ENCODE results near the gene SSR2.
"Not testable (repeated sequence)": the region's sequence is repeated elsewhere in the genome, so short reads cannot be mapped to it uniquely, and the experiment has no call there.

SSR2 gene

DNA sequence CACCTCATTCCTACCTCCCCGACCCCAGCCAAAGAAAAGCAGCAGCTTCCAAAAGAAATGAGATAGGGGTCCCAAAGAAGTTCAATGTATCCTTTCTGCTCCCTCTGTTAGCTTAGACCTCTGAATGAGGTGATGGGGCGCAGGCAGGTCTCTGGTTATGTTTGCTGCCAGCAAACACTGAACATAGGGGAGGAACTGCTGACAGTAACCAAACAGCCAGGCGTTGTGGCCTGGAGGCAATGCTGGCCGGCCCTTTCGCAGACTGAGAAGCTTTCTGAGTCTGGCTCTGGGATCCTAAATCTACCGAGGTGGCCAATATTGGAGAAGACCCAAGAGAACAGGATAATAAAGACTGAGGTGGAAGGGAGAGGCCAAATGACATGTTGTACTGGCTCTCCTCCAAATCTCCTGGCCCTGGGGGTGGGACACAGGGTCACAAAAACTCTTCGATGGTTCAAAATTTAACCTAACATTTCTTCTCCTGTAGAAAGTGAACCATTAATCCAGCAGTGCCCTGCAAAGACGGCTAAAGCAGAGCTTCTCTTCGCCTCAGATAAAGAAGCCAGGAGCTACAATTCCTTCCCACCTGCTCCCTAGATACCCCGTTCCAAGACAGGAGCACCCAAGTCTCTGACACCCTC lies 19.6 kb downstream of the SSR2 start:
- H3K27ac ChIP-seq = no peak overlapping the region

GRCh38 chr1:155999964-156000363 lies 20.8 kb downstream of the SSR2 start:
- no peak for DNase-seq (ENCODE audit: low read depth, low spot score)
- H3K27ac ChIP-seq = no peak overlapping the region

More for the DNA sequence above, 19.6 kb downstream of the SSR2 start:
- DNase-seq (ENCODE audit: low read depth, low spot score) = no peak

GRCh38 chr1:155996166-155996565 lies 24.6 kb downstream of the SSR2 start:
- DNase-seq (ENCODE audit: low read depth, low spot score) = no peak
- no peak overlapping the region for H3K27ac ChIP-seq

GRCh38 chr1:155993595-155993994 lies 27.2 kb downstream of the SSR2 start:
- DNase-seq (ENCODE audit: low read depth, low spot score) = no peak
- no peak overlapping the region for H3K27ac ChIP-seq

DNA sequence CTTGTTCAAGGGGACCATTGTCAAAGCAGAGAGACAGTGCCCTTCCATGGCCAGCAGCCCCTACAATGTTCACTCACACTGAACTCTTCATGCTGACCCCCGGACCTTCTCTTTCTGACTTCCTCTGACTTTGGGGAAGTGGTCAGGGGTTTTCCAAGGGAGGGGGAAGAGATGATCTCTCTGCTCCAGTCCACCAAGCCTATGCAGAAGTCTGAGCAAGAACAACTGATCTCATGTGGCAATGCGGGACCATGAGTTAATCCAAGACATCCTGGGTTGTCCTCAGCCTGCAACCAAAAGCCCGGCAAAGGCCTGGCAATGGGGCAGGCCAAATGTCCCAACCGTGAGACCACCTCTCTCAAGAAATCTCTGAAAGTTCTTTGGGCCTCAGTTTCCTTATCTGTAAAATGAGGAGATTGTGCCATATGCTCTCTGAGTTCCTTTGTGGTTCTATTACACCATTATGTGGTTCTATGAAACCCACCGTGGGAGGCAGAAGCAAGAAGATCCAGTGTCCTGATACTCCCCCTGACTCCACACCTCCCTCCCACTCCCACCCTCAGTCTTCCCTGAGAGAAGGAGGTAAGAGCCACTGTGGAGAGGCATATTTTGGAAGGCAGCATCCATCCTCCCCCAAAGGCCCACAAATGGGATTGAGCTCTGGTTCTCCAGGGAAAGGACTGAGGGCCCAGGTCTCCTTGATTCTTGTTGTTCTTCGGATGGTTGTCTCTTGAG lies 30.6 kb downstream of the SSR2 start:
- no peak overlapping the region for H3K27ac ChIP-seq
- DNase-seq (ENCODE audit: low read depth, low spot score) = no peak

- DNase-seq (ENCODE audit: low read depth, low spot score) = no peak
- no peak overlapping the region for H3K27ac ChIP-seq
Observed at GRCh38 chr1:155989242-155990004, 31.3 kb downstream of the SSR2 start.

GRCh38 chr1:155984903-155985645 lies 35.7 kb downstream of the SSR2 start:
- not testable (repeated sequence) for H3K27ac ChIP-seq; DNase-seq (ENCODE audit: low read depth, low spot score)

- peak overlapping the region; percentile 97 for H3K27ac ChIP-seq
- DNase-seq (ENCODE audit: low read depth, low spot score) = no peak
Observed at GRCh38 chr1:155984341-155984740, 36.4 kb downstream of the SSR2 start.

DNA sequence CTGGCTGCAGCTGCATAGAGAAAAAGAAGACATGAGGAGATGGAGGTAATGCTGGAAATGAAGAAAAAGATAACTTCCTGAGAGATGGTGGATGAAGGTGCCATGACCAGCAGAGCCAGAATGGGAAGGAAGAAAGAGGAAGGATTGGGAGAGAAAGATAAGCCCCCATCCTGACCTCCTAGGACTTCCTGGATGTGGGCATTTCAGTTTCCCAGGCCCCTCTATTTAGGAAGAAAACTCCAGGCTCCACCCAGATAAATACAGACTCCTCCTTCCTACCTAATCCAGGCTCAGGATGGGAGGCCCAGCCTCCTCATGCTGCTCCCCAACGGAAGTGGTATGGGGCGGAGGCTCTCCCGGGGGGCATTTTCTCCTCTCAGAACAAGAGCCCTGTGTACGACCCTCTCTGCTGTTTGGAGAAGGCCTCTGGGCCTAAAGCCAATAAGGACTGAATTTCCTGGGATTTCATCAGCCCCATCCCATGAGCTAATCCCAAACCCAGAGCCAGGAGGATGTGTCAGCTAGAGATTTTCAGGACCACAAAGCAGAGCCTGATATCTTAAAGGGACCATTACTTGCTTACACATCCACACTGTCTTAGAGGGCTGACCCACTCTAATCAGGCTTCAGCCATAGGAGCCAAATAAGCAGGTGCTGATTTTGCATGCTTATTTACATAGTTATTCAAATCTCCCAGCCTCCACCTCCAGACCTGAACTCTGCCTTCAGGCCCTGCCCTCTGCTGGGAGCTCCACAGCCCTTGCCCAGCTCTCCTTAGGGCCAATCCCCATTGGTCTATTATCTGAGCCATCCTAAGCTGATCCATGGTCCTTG lies 37.3 kb downstream of the SSR2 start:
- peak overlapping the region; percentile 97 for H3K27ac ChIP-seq
- DNase-seq (ENCODE audit: low read depth, low spot score) = no peak

DNA sequence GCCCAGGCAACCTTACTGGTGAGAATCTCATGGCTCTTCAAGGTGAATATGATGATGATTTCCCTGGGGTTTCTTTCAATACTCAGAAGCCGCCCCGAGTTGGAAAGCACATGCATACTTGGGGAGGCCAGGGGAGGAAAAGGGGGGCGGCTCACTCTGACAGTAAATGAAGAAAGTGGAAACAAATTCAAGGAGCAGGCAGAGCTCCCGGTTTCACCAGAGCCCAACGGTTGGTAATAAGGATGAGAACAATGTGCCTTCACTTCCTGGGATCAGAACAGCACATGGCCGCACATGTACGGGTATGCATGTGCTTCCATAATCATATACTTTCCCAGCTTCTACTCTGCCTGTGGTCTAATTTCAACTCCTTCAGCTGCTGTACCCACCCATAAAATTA lies 38.6 kb downstream of the SSR2 start:
- no peak for DNase-seq (ENCODE audit: low read depth, low spot score)
- H3K27ac ChIP-seq = peak overlapping the region; percentile 97

DNA sequence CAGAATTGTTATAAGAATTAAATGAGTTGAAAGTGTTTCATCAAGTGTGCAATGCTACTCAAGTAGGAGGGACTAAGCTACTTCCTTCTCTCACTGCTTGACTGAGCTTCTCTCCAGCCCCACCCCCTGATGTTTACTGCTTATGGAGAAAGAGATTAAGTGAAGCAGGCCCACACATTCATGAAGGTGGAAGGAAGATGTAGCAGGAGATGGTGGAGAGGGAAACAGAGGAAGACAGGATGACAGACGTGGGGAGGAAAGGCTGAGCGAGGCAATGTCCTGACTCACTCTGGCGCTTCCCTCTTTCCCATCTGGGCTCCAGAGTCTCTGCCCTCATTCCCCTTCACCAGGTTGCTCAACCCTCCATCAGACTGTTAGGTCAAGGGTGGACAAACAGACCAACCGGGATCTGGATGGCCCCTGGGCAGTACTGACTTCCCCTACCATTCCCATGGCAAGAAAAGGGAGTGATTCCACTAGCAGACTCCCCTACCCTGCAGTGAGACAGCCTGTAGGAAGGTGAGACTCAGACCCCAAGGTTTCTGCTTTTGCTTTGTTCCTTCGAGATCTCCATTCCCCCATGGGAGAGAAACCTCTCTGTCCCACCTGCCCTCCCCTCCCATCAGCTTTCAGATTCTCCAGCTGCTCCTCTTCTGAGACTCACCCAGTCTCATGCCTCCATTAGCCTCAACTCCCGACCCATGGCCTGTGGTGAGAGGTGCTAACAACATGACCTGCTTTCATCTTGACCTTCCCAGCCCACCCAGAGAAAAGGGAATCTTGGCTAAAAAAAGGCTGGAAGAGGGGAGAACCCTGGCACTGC lies 39.3 kb downstream of the SSR2 start:
- no peak for DNase-seq (ENCODE audit: low read depth, low spot score)
- peak overlapping the region; percentile 97 for H3K27ac ChIP-seq

DNA sequence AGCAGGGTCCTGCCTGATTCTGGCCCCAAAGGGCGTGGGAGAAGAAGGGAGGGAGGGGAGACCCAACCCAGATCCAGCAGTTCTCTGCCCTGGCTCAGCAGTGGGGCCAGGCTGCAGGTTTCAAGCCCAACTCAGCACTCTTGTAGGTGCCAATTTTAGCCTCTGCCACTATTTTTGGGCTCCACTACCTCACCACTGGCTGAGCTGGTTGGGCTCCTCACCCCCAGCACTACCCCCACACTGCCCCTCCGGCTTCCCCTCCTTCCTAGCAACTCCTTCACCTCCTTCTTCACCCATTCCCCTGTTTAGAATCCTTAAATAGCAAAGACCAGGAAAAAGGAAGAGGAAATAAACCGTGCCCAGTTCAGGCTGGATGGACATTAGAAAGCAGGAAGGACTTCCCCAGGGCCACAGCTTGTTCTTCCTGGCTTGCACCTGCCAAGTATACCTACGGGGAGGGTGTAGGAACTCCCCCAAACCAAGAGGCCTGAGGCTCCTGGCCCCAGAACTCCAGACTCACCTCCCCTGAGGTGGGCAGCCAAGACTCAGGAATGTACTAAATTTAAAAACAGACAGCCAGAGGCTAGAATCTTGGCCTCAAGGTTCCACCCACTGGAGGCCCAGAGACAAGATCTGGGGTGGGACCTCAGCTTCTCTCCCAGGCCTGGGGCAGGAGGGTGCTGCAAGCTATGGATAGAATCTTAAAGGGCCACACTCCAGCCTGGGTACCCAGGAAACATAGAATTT lies 41.0 kb downstream of the SSR2 start:
- no peak for DNase-seq (ENCODE audit: low read depth, low spot score)
- peak overlapping the region; percentile 97 for H3K27ac ChIP-seq

- no peak for DNase-seq (ENCODE audit: low read depth, low spot score)
- peak overlapping the region; percentile 97 for H3K27ac ChIP-seq
Observed at GRCh38 chr1:155978973-155979429, 41.8 kb downstream of the SSR2 start.

GRCh38 chr1:155978325-155978972 lies 42.3 kb downstream of the SSR2 start, which contains the start of gene ARHGEF2:
TSS of gene ARHGEF2 (minus strand) at chr1:155978547. CDS start at chr1:155978427, 120 bp downstream.
- no peak for DNase-seq (ENCODE audit: low read depth, low spot score)
- peak within 1 kb of the TSS; percentile 97 for H3K27ac ChIP-seq

- no peak for DNase-seq (ENCODE audit: low read depth, low spot score)
- peak overlapping the region; percentile 97 for H3K27ac ChIP-seq
Observed at GRCh38 chr1:155977690-155978324, 42.9 kb downstream of the SSR2 start.

GRCh38 chr1:155976913-155977689 lies 43.6 kb downstream of the SSR2 start:
- peak overlapping the region; percentile 97 for H3K27ac ChIP-seq
- DNase-seq (ENCODE audit: low read depth, low spot score) = no peak
